DND-41 (cell line): ENCODE measurements around the gene HSPA1A.

Experiments
- EZH2 ChIP-seq: IDR thresholded peaks from 3 replicates; pipeline ENCODE4 v1.6.1; 2012; ENCODE audit warnings: borderline replicate concordance, low read depth, mild to moderate bottlenecking, moderate library complexity, low read length, inconsistent platforms; ENCODE audit not compliant: severe bottlenecking
- TF ChIP-seq, protein P1 (sequence below): IDR thresholded peaks from 2 replicates; pipeline ENCODE4 v1.5.1; 2012; ENCODE audit warnings: borderline replicate concordance, low read length, moderate library complexity, mild to moderate bottlenecking; ENCODE audit not compliant: poor library complexity, severe bottlenecking; ENCODE audit errors: extremely low read depth

DNA sequence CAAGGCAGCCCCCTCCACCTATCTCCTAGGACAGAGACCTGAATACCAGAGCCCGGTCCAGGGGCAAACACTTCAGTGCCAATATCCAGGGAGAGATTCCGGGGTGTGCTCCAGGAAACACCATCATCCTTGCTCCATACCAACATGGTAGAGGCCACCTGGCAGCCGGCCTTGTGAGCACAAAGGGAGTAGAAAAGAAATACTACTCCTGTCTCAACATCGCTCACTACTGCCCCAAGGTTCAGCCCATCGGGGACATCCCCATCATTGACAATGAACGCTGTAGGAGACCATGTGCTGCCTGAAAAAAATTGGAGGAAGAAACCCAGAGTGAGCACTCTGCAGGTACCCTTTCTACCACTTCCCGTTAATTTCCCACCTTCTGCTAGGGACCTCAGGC is 45.8 kb downstream of the HSPA1A start:
- TF ChIP-seq, protein P1, sequence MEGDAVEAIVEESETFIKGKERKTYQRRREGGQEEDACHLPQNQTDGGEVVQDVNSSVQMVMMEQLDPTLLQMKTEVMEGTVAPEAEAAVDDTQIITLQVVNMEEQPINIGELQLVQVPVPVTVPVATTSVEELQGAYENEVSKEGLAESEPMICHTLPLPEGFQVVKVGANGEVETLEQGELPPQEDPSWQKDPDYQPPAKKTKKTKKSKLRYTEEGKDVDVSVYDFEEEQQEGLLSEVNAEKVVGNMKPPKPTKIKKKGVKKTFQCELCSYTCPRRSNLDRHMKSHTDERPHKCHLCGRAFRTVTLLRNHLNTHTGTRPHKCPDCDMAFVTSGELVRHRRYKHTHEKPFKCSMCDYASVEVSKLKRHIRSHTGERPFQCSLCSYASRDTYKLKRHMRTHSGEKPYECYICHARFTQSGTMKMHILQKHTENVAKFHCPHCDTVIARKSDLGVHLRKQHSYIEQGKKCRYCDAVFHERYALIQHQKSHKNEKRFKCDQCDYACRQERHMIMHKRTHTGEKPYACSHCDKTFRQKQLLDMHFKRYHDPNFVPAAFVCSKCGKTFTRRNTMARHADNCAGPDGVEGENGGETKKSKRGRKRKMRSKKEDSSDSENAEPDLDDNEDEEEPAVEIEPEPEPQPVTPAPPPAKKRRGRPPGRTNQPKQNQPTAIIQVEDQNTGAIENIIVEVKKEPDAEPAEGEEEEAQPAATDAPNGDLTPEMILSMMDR = no peak
- TF ChIP-seq EZH2 = no peak
